IPS-15b (cell line): Measurements from ENCODE around the gene TACC2.

Experiments used
- H3K27me3 ChIP-seq: one replicate; pipeline ENCODE4 v1.6.1; 2013; ENCODE audit warnings: low read length; ENCODE audit not compliant: control insufficient read depth, insufficient read depth
- H3K36me3 ChIP-seq: one replicate; pipeline ENCODE4 v1.6.1; 2013; ENCODE audit warnings: low read length; ENCODE audit not compliant: control insufficient read depth, insufficient read depth
- H3K4me1 ChIP-seq: one replicate; pipeline ENCODE4 v1.6.1; 2013; ENCODE audit warnings: mild to moderate bottlenecking, low read length; ENCODE audit not compliant: control insufficient read depth, insufficient read depth
- H3K4me3 ChIP-seq: one replicate; pipeline ENCODE4 v1.5.1; 2013; ENCODE audit warnings: low read depth, low read length
- H3K9ac ChIP-seq: one replicate; pipeline ENCODE4 v1.6.1; 2013; ENCODE audit warnings: low read depth, mild to moderate bottlenecking, low read length
- H3K9me3 ChIP-seq: one replicate; pipeline ENCODE4 v1.6.1; 2013; ENCODE audit warnings: mild to moderate bottlenecking, low read length; ENCODE audit not compliant: control insufficient read depth, insufficient read depth

Gene TACC2

GRCh38 chr10:122139627-122140170 is 150.7 kb downstream of the TACC2 start:
- Histone ChIP-seq H3K36me3 (no peaks in the 10 kb centered on the region), H3K9ac (no peak overlapping the region), H3K4me3 (no peak overlapping the region), H3K4me1 (peaks cover 4% of the 10 kb centered on the region), H3K9me3 (no peaks in the 10 kb centered on the region), H3K27me3 (no peaks in the 10 kb centered on the region)

- H3K36me3 ChIP-seq = no peaks in the 10 kb centered on the region
- no peaks in the 10 kb centered on the region for H3K9me3 ChIP-seq
- H3K9ac ChIP-seq = no peak overlapping the region
- H3K27me3 ChIP-seq = no peaks in the 10 kb centered on the region
- H3K4me1 ChIP-seq = peaks cover 4% of the 10 kb centered on the region
- H3K4me3 ChIP-seq = no peak overlapping the region
Observed at GRCh38 chr10:122140461-122140902, 151.5 kb downstream of the TACC2 start.

GRCh38 chr10:122140941-122141623 is 152.1 kb downstream of the TACC2 start:
- Histone ChIP-seq H3K9me3 (no peaks in the 10 kb centered on the region), H3K4me3 (no peak overlapping the region), H3K9ac (no peak overlapping the region), H3K27me3 (no peaks in the 10 kb centered on the region), H3K36me3 (no peaks in the 10 kb centered on the region), H3K4me1 (peaks cover 4% of the 10 kb centered on the region)

GRCh38 chr10:122141821-122142640 is 153.1 kb downstream of the TACC2 start:
- H3K27me3 ChIP-seq = no peaks in the 10 kb centered on the region
- H3K9ac ChIP-seq = no peak overlapping the region
- H3K4me3 ChIP-seq = no peak overlapping the region
- no peaks in the 10 kb centered on the region for H3K9me3 ChIP-seq
- no peaks in the 10 kb centered on the region for H3K36me3 ChIP-seq
- H3K4me1 ChIP-seq = peaks cover 4% of the 10 kb centered on the region

- H3K36me3 ChIP-seq = no peaks in the 10 kb centered on the region
- H3K9ac ChIP-seq = no peak overlapping the region
- H3K27me3 ChIP-seq = no peaks in the 10 kb centered on the region
- peaks cover 4% of the 10 kb centered on the region for H3K4me1 ChIP-seq
- H3K4me3 ChIP-seq = no peak overlapping the region
- no peaks in the 10 kb centered on the region for H3K9me3 ChIP-seq
Observed at GRCh38 chr10:122142641-122143237, 153.8 kb downstream of the TACC2 start.

GRCh38 chr10:122143238-122143841 is 154.4 kb downstream of the TACC2 start:
- Histone ChIP-seq H3K9me3 (no peaks in the 10 kb centered on the region), H3K36me3 (no peaks in the 10 kb centered on the region), H3K4me1 (peaks cover 4% of the 10 kb centered on the region), H3K27me3 (no peaks in the 10 kb centered on the region), H3K9ac (no peak overlapping the region), H3K4me3 (no peak overlapping the region)

GRCh38 chr10:122144199-122144598 is 155.2 kb downstream of the TACC2 start:
- no peaks in the 10 kb centered on the region for H3K27me3 ChIP-seq
- H3K36me3 ChIP-seq = no peaks in the 10 kb centered on the region
- H3K4me3 ChIP-seq = no peak overlapping the region
- no peaks in the 10 kb centered on the region for H3K9me3 ChIP-seq
- H3K9ac ChIP-seq = no peak overlapping the region
- peaks cover 4% of the 10 kb centered on the region for H3K4me1 ChIP-seq

GRCh38 chr10:122145113-122145512 is 156.2 kb downstream of the TACC2 start:
- H3K4me1 ChIP-seq = peaks cover 4% of the 10 kb centered on the region
- no peaks in the 10 kb centered on the region for H3K36me3 ChIP-seq
- no peak overlapping the region for H3K9ac ChIP-seq
- H3K9me3 ChIP-seq = no peaks in the 10 kb centered on the region
- no peaks in the 10 kb centered on the region for H3K27me3 ChIP-seq
- no peak overlapping the region for H3K4me3 ChIP-seq

- Histone ChIP-seq H3K9ac (no peak overlapping the region), H3K4me3 (no peak overlapping the region), H3K27me3 (no peaks in the 10 kb centered on the region)
Observed at GRCh38 chr10:122147663-122148062, 158.7 kb downstream of the TACC2 start.

GRCh38 chr10:122148876-122149560 is 160.1 kb downstream of the TACC2 start:
- Histone ChIP-seq H3K9ac (no peak overlapping the region), H3K4me3 (no peak overlapping the region), H3K9me3 (no peaks in the 10 kb centered on the region), H3K4me1 (no peaks in the 10 kb centered on the region), H3K36me3 (no peaks in the 10 kb centered on the region), H3K27me3 (no peaks in the 10 kb centered on the region)

More at GRCh38 chr10:122147663-122148062, 158.7 kb downstream of the TACC2 start:
- H3K9me3 ChIP-seq = no peaks in the 10 kb centered on the region
- H3K4me1 ChIP-seq = no peaks in the 10 kb centered on the region
- H3K36me3 ChIP-seq = no peaks in the 10 kb centered on the region
